H9 (cell line): ENCODE data around the gene FBXL14. TPM values are rescaled to one million over a fixed set of nuclear protein-coding genes. Genes with fewer than 3 reads are reported as not detected.

Experiments
- DNase-seq: peaks from one replicate; pipeline ENCODE4 v3.0.0-alpha.2; 2017
- H2AFZ ChIP-seq: one replicate; pipeline ENCODE4 v1.6.1; 2013; ENCODE audit warnings: mild to moderate bottlenecking, low read length, control low read depth, moderate library complexity
- H2AK5ac ChIP-seq: 2 replicates; pipeline ENCODE4 v1.6.1; 2013; ENCODE audit warnings: low read length, control low read depth, mixed read lengths; ENCODE audit not compliant: insufficient read length
- H2BK120ac ChIP-seq: one replicate; pipeline ENCODE4 v1.6.1; 2013; ENCODE audit warnings: low read depth, mild to moderate bottlenecking, low read length, control low read depth, inconsistent platforms; ENCODE audit not compliant: poor library complexity, severe bottlenecking
- H2BK12ac ChIP-seq: 2 replicates; pipeline ENCODE4 v1.6.1; 2013; ENCODE audit warnings: low read length, control low read depth, mixed read lengths, low read depth; ENCODE audit not compliant: insufficient read length
- H2BK15ac ChIP-seq: 2 replicates; pipeline ENCODE4 v1.6.1; 2013; ENCODE audit warnings: low read depth, low read length, control low read depth
- H2BK20ac ChIP-seq: one replicate; pipeline ENCODE4 v1.6.1; 2013; ENCODE audit warnings: low read depth, mild to moderate bottlenecking, low read length, control low read depth, inconsistent platforms; ENCODE audit not compliant: poor library complexity, severe bottlenecking
- H2BK5ac ChIP-seq: 2 replicates; pipeline ENCODE4 v1.6.1; 2013; ENCODE audit warnings: low read length, control low read depth, mixed read lengths; ENCODE audit not compliant: insufficient read length
- H3K14ac ChIP-seq: 2 replicates; pipeline ENCODE4 v1.6.1; 2013; ENCODE audit warnings: low read length, control low read depth; ENCODE audit not compliant: insufficient read depth
- H3K18ac ChIP-seq: 2 replicates; pipeline ENCODE4 v1.6.1; 2013; ENCODE audit warnings: low read depth, mild to moderate bottlenecking, mixed read lengths, low read length, control low read depth; ENCODE audit not compliant: insufficient read length
- H3K23ac ChIP-seq: 2 replicates; pipeline ENCODE4 v1.6.1; 2013; ENCODE audit warnings: low read length, control low read depth, mixed read lengths, low read depth; ENCODE audit not compliant: insufficient read length
- H3K23me2 ChIP-seq: 2 replicates; pipeline ENCODE4 v1.6.1; 2013; ENCODE audit warnings: low read depth, mild to moderate bottlenecking, mixed read lengths, low read length, control low read depth; ENCODE audit not compliant: insufficient read length, poor library complexity, severe bottlenecking
- H3K27ac ChIP-seq: 2 replicates; pipeline ENCODE4 v1.5.1; 2013; ENCODE audit warnings: low read length, control low read depth, mixed read lengths, low read depth; ENCODE audit not compliant: insufficient read length
- H3K27me3 ChIP-seq: 2 replicates; pipeline ENCODE4 v1.6.1; 2013; ENCODE audit warnings: low read length, control low read depth, inconsistent platforms; ENCODE audit not compliant: insufficient read depth
- H3K4ac ChIP-seq: 2 replicates; pipeline ENCODE4 v1.6.1; 2013; ENCODE audit warnings: low read depth, mild to moderate bottlenecking, control low read depth, inconsistent platforms, low read length, moderate library complexity
- H3K4me1 ChIP-seq: 2 replicates; pipeline ENCODE4 v1.6.1; 2013; ENCODE audit warnings: low read length, control low read depth, inconsistent platforms; ENCODE audit not compliant: insufficient read depth
- H3K4me2 ChIP-seq: 2 replicates; pipeline ENCODE4 v1.6.1; 2013; ENCODE audit warnings: low read length, control low read depth, mixed read lengths; ENCODE audit not compliant: insufficient read length, insufficient read depth
- H3K56ac ChIP-seq: 2 replicates; pipeline ENCODE4 v1.6.1; 2013; ENCODE audit warnings: low read depth, mild to moderate bottlenecking, mixed read lengths, low read length, control low read depth; ENCODE audit not compliant: insufficient read length
- H3K79me1 ChIP-seq: 2 replicates; pipeline ENCODE4 v1.6.1; 2013; ENCODE audit warnings: low read depth, mild to moderate bottlenecking, moderate library complexity, low read length, control low read depth, inconsistent platforms; ENCODE audit not compliant: insufficient read depth, poor library complexity, severe bottlenecking
- H3K79me2 ChIP-seq: 2 replicates; pipeline ENCODE4 v1.6.1; 2013; ENCODE audit warnings: low read length, control low read depth, inconsistent platforms; ENCODE audit not compliant: insufficient read depth
- H3K9ac ChIP-seq: 2 replicates; pipeline ENCODE4 v1.6.1; 2013; ENCODE audit warnings: low read length, control low read depth, mixed read lengths; ENCODE audit not compliant: insufficient read length; ENCODE audit errors: extremely low read depth
- H3K9me3 ChIP-seq: one replicate; pipeline ENCODE4 v1.6.1; 2013; ENCODE audit warnings: low read depth, low read length, inconsistent platforms; ENCODE audit not compliant: control insufficient read depth
- H3T11ph ChIP-seq: one replicate; pipeline ENCODE4 v1.6.1; 2013; ENCODE audit warnings: mild to moderate bottlenecking, low read length, control low read depth, inconsistent platforms
- H4K20me1 ChIP-seq: one replicate; pipeline ENCODE4 v1.6.1; 2013; ENCODE audit not compliant: control insufficient read depth, insufficient read length, insufficient read depth
- H4K5ac ChIP-seq: 2 replicates; pipeline ENCODE4 v1.6.1; 2013; ENCODE audit warnings: low read depth, mild to moderate bottlenecking, mixed read lengths, low read length, control low read depth; ENCODE audit not compliant: insufficient read length
- H4K8ac ChIP-seq: replicated peaks from 2 replicates; pipeline ENCODE4 v1.6.1; 2013; ENCODE audit warnings: low read length, control low read depth, mixed read lengths, low read depth; ENCODE audit not compliant: insufficient read length
- H4K91ac ChIP-seq: 2 replicates; pipeline ENCODE4 v1.6.1; 2013; ENCODE audit warnings: low read depth, mild to moderate bottlenecking, moderate library complexity, mixed read lengths, low read length, control low read depth; ENCODE audit not compliant: insufficient read length
- H3K27ac Mint-ChIP-seq, 3 experiments: 2 replicates in 2 of 3; 3 replicates in 1 of 3; pipeline ENCODE4 v1.8.0; 2020 to 2021; ENCODE audit warnings: mixed read lengths in 3 of 3, mild to moderate bottlenecking in 1 of 3, moderate library complexity in 1 of 3
- H3K27me3 Mint-ChIP-seq: 2 replicates; pipeline ENCODE4 v1.8.0; 2021; ENCODE audit warnings: low read depth, mild to moderate bottlenecking, moderate library complexity, mixed read lengths
- H3K36me3 Mint-ChIP-seq, 3 experiments: 2 replicates in 2 of 3; 3 replicates in 1 of 3; pipeline ENCODE4 v1.8.0; 2020 to 2021; ENCODE audit warnings: low read depth in 3 of 3, mixed read lengths in 3 of 3; ENCODE audit not compliant: insufficient read depth in 1 of 3
- H3K4me1 Mint-ChIP-seq, 2 experiments: 2 replicates each; pipeline ENCODE4 v1.8.0; 2020; ENCODE audit warnings: mixed read lengths in 2 of 2
- H3K4me3 Mint-ChIP-seq, 2 experiments: 2 replicates in 1 of 2; 3 replicates in 1 of 2; pipeline ENCODE4 v1.8.0; 2020 to 2021; ENCODE audit warnings: mild to moderate bottlenecking in 2 of 2, mixed read lengths in 2 of 2, moderate library complexity in 1 of 2
- H3K9me3 Mint-ChIP-seq, 2 experiments: 2 replicates in 1 of 2; 3 replicates in 1 of 2; pipeline ENCODE4 v1.8.0; 2020; ENCODE audit warnings: mild to moderate bottlenecking in 2 of 2, mixed read lengths in 2 of 2, moderate library complexity in 1 of 2
- CTCF ChIP-seq: fragments of 200-600 bp; sonication (generic); conservative IDR thresholded peaks from 3 replicates; pipeline ENCODE4 v1.8.0; 2021; ENCODE audit warnings: antibody characterized with exemption, mild to moderate bottlenecking
- WGBS: extraction: QIAGEN DNeasy Blood & Tissue Kit; methylation state at CpG from one replicate; pipeline ENCODE4 v1.1.7; 2013; ENCODE audit warnings: missing lambda C conversion rate, low lambda C conversion rate, mixed read lengths; ENCODE audit not compliant: insufficient read length; ENCODE audit errors: extremely low coverage; 5-methylcytosine and 5-hydroxymethylcytosine counted together
- total RNA-seq: library from RNA; stranded (reverse); gene quantifications from 2 replicates; pipeline ENCODE4 v1.2.1, GENCODE V29; 2021

FBXL14 gene
- total RNA-seq, 1 experiment from 2014 or later, result 15.6 TPM

- no peak for TF ChIP-seq CTCF
- Histone ChIP-seq H3K18ac (peak overlapping the region; percentile 59), H3K9ac (no peak overlapping the region), H3K23me2 (peaks cover 3% of the 10 kb centered on the region), H2BK15ac (no peak overlapping the region), H3K27me3 (peaks cover 1% of the 10 kb centered on the region), H3T11ph (no peak overlapping the region), H2BK5ac (no peak overlapping the region), H3K4ac (no peak overlapping the region), H3K4me1 (peaks cover 8% of the 10 kb centered on the region; the same call in 1 of the 2 replicates), H2AK5ac (no peak overlapping the region), H3K9me3 (no peaks in the 10 kb centered on the region), H3K4me2 (peak overlapping the region; percentile 48), H4K8ac (no peak overlapping the region), H3K56ac (no peak overlapping the region), H2AFZ (peak overlapping the region; percentile 86), H3K27ac (no peak overlapping the region), H4K5ac (peak overlapping the region; percentile 27), H2BK120ac (no peak overlapping the region), H4K20me1 (no peaks in the 10 kb centered on the region), H2BK20ac (no peak overlapping the region), H3K23ac (no peak overlapping the region), H3K79me1 (no peaks in the 10 kb centered on the region), H3K79me2 (no peaks in the 10 kb centered on the region), H3K14ac (peak overlapping the region; percentile 52), H4K91ac (no peak overlapping the region), H2BK12ac (no peak overlapping the region)
- Mint-ChIP-seq H3K27ac (no peak overlapping the region), H3K36me3 (no peaks in the 10 kb centered on the region; a peak in 1 of 7 replicates), H3K9me3 (no peaks in the 10 kb centered on the region), H3K27me3 (peaks cover 48% of the 10 kb centered on the region), H3K4me1 (peaks cover 21 to 23% of the 10 kb centered on the region in 2 experiments), H3K4me3 (peak overlapping the region in 1 of 2 experiments; percentile 1; a peak in 1 of 5 replicates)
- DNase-seq, result peak; percentile 86
- WGBS, result no CpG with 5 or more reads among the region's 13 CpGs
Measured at GRCh38 chr12:1523558-1524050, 70.8 kb downstream of the FBXL14 start.
